HepG2 (cell line): ENCODE data around the gene PLK3. TPM values are rescaled to one million over a fixed set of nuclear protein-coding genes. Genes with fewer than 3 reads are reported as not detected.
A peak's percentile ranks its signal among the peaks of the same experiment; 100 is the strongest.

ENCODE experiments used
- BCL6 ChIP-seq: IDR thresholded peaks from 2 replicates; pipeline ENCODE4 v1.6.1; 2016; ENCODE audit warnings: missing genetic modification reagents, missing compliant biosample characterization
- E2F1 ChIP-seq: sonication (generic); formaldehyde crosslinking; IDR thresholded peaks from 2 replicates; pipeline ENCODE4 v1.5.0; 2020; ENCODE audit warnings: missing genetic modification reagents
- EEA1 ChIP-seq: sonication (generic); formaldehyde crosslinking; IDR thresholded peaks from 2 replicates; pipeline ENCODE4 v1.5.1; 2020; ENCODE audit warnings: mild to moderate bottlenecking, missing genetic modification reagents, borderline replicate concordance
- EZH2 ChIP-seq: conservative IDR thresholded peaks from 2 replicates; pipeline ENCODE4 v1.6.1; 2012; ENCODE audit warnings: mild to moderate bottlenecking, low read depth, low read length, moderate library complexity
- FOXK1 ChIP-seq: sonication (generic); formaldehyde crosslinking; IDR thresholded peaks from 2 replicates; pipeline ENCODE4 v1.4.0; 2020; ENCODE audit warnings: low read depth, missing genetic modification reagents, borderline replicate concordance
- GATAD1 ChIP-seq: IDR thresholded peaks from 2 replicates; pipeline ENCODE4 v1.6.1; 2016; ENCODE audit warnings: missing genetic modification reagents, missing compliant biosample characterization
- NCOA5 ChIP-seq: sonication (generic); formaldehyde crosslinking; IDR thresholded peaks from 2 replicates; pipeline ENCODE4 v1.4.0; 2020; ENCODE audit warnings: missing genetic modification reagents
- NFYC ChIP-seq: IDR thresholded peaks from 2 replicates; pipeline ENCODE4 v1.6.1; 2016; ENCODE audit warnings: missing genetic modification reagents, missing compliant biosample characterization
- PHF5A ChIP-seq: IDR thresholded peaks from one replicate; pipeline ENCODE4 v1.6.1; 2018; ENCODE audit warnings: low read depth, missing genetic modification reagents; ENCODE audit not compliant: unreplicated experiment
- PITX1 ChIP-seq: sonication (generic); formaldehyde crosslinking; IDR thresholded peaks from 2 replicates; pipeline ENCODE4 v1.5.1; 2020; ENCODE audit warnings: mild to moderate bottlenecking, missing genetic modification reagents
- RNF2 ChIP-seq: fragments of 450-650 bp; conservative IDR thresholded peaks from 2 replicates; pipeline ENCODE4 v1.6.1; 2016; ENCODE audit warnings: low read depth
- SAFB2 ChIP-seq: sonication (generic); formaldehyde crosslinking; IDR thresholded peaks from 2 replicates; pipeline ENCODE4 v1.5.1; 2020; ENCODE audit warnings: missing genetic modification reagents, low read depth, mild to moderate bottlenecking, borderline replicate concordance
- SIN3A ChIP-seq: IDR thresholded peaks from 2 replicates; pipeline ENCODE4 v1.6.1; 2011; ENCODE audit warnings: low read depth, mild to moderate bottlenecking, control low read depth, low read length, borderline replicate concordance
- SIN3B ChIP-seq: fragments of 150-350 bp; IDR thresholded peaks from 2 replicates; pipeline ENCODE4 v1.6.1; 2014; ENCODE audit warnings: low read length
- SP1 ChIP-seq, 2 experiments: fragments of 450-650 bp in 1 of 2; sonication (generic) in 1 of 2; formaldehyde crosslinking in 1 of 2; IDR thresholded peaks; 2 replicates each; pipeline versions ENCODE4 v1.4.0 to v1.6.1; 2016 to 2020; ENCODE audit warnings: missing genetic modification reagents in 1 of 2
- THAP11 ChIP-seq: IDR thresholded peaks from 2 replicates; pipeline ENCODE4 v1.6.1; 2016; ENCODE audit warnings: missing biosample characterization, missing genetic modification reagents
- THRA ChIP-seq: sonication (generic); formaldehyde crosslinking; IDR thresholded peaks from 2 replicates; pipeline ENCODE4 v1.4.0; 2020; ENCODE audit warnings: missing genetic modification reagents, borderline replicate concordance
- ZBTB44 ChIP-seq: sonication (generic); formaldehyde crosslinking; IDR thresholded peaks from 2 replicates; pipeline ENCODE4 v1.4.0; 2020; ENCODE audit warnings: missing genetic modification reagents
- ZFY ChIP-seq: sonication (generic); formaldehyde crosslinking; IDR thresholded peaks from 2 replicates; pipeline ENCODE4 v1.4.0; 2020; ENCODE audit warnings: missing genetic modification reagents
- ZNF282 ChIP-seq: fragments of 450-650 bp; IDR thresholded peaks from 2 replicates; pipeline ENCODE4 v1.6.1; 2018; ENCODE audit not compliant: partially characterized antibody
- ZNF558 ChIP-seq: sonication (generic); formaldehyde crosslinking; IDR thresholded peaks from 2 replicates; pipeline ENCODE4 v1.9.0; 2022; ENCODE audit warnings: mild to moderate bottlenecking, missing genetic modification reagents, borderline replicate concordance
- ZNF770 ChIP-seq: sonication (generic); formaldehyde crosslinking; IDR thresholded peaks from 2 replicates; pipeline ENCODE4 v1.5.0; 2020; ENCODE audit warnings: mild to moderate bottlenecking, missing genetic modification reagents
- ZZZ3 ChIP-seq: sonication (generic); formaldehyde crosslinking; IDR thresholded peaks from 2 replicates; pipeline ENCODE4 v1.4.0; 2020; ENCODE audit warnings: missing genetic modification reagents, mild to moderate bottlenecking, borderline replicate concordance
- polyA plus RNA-seq, 8 experiments: library from polyadenylated mRNA; depleted of rRNA in 3 of 8; stranded (reverse) in 7 of 8; unstranded in 1 of 8; fragments of >200 nt; fragmentation: Illumina TruSeq in 4 of 8; extraction: Trizol in 4 of 8; gene quantifications; 2 replicates each; pipeline versions ENCODE4 v1.2.1 to v1.2.3, GENCODE V29; 2011 to 2016; ENCODE audit warnings: low read depth in 4 of 8, missing spikeins in 1 of 8, mixed read lengths in 1 of 8; ENCODE audit not compliant: insufficient read depth in 1 of 8
- total RNA-seq, 5 experiments: library from RNA; depleted of rRNA; stranded (reverse); fragments of >200 nt; fragmentation: Illumina TruSeq; extraction: Trizol; gene quantifications; 2 replicates each; pipeline ENCODE4 v1.2.3, GENCODE V29; 2016; ENCODE audit warnings: low read depth in 1 of 5

PLK3 gene
- total and polyA plus RNA-seq, 2 of the 13 experiments (the other 11 are each of a cell fraction or from before 2014, with no cell fraction given), result 9.8 to 16.9 TPM

GRCh38 chr1:44775078-44775929 lies 24.9 kb upstream of the PLK3 start, which contains the start of gene RPS8 (continued):
- no peak for TF ChIP-seq EZH2
- peak; percentile 55; the same call in 1 of the 2 replicates for TF ChIP-seq ZNF770 (CRISPR knock-in tag)
- TF ChIP-seq SAFB2 (CRISPR knock-in tag), result no peak; the same call in 1 of the 2 replicates
- peak; percentile 91 for TF ChIP-seq THRA
- TF ChIP-seq ZNF282, result no peak
- peak; percentile 93 for TF ChIP-seq THAP11 (CRISPR knock-in tag)
- 0 out of 2 replicates have a peak, but pooled peaks have one; percentile 38 for TF ChIP-seq RNF2
- peak; percentile 50; the same call in 1 of the 2 replicates for TF ChIP-seq SIN3B
- no peak; the same call in 1 of the 2 replicates for TF ChIP-seq ZNF558 (CRISPR knock-in tag)
- TF ChIP-seq EEA1, result no peak
- TF ChIP-seq NCOA5, result no peak
- TF ChIP-seq ZBTB44 (CRISPR knock-in tag), result peak; percentile 22; the same call in 1 of the 2 replicates
- TF ChIP-seq NFYC (CRISPR knock-in tag), result peak; percentile 57; the same call in 1 of the 2 replicates
- TF ChIP-seq ZFY (CRISPR knock-in tag), result peak; percentile 97
- TF ChIP-seq SIN3A, result peak; percentile 89; the same call in 1 of the 2 replicates
- TF ChIP-seq PHF5A (CRISPR knock-in tag), result no peak
- no peak; the same call in 1 of the 2 replicates for TF ChIP-seq BCL6
- peak; percentile 57 for TF ChIP-seq PITX1
- TF ChIP-seq SP1 (IDR thresholded peaks at IDR 0.05), result no peak
- peak; percentile 98 for TF ChIP-seq SP1 (CRISPR knock-in tag; IDR thresholded peaks at IDR 0.05)
- peak; percentile 87; the same call in 1 of the 2 replicates for TF ChIP-seq FOXK1 (CRISPR knock-in tag)
- TF ChIP-seq E2F1, result peak; percentile 69
- TF ChIP-seq GATAD1, result peak; percentile 97
- TF ChIP-seq ZZZ3, result peak; percentile 86; the same call in 1 of the 2 replicates
